ENCODE measurements around the gene STARD13.
"Not testable (repeated sequence)": the region's sequence is repeated elsewhere in the genome, so short reads cannot be mapped to it uniquely, and the experiment has no call there.

Gene STARD13

GRCh38 chr13:33169273-33169980 lies 116.1 kb downstream of the STARD13 start:
- no peak for DNase-seq

- no peak for DNase-seq
Observed at GRCh38 chr13:33168321-33168960, 117.1 kb downstream of the STARD13 start.

- no peak for DNase-seq
Observed at GRCh38 chr13:33167491-33167890, 118.1 kb downstream of the STARD13 start.

GRCh38 chr13:33165787-33166186 lies 119.8 kb downstream of the STARD13 start:
- DNase-seq = no peak

- DNase-seq = no peak
Observed at GRCh38 chr13:33164331-33164730, 121.2 kb downstream of the STARD13 start.

GRCh38 chr13:33162725-33163124 lies 122.8 kb downstream of the STARD13 start:
- not testable (repeated sequence) for DNase-seq

GRCh38 chr13:33158816-33159215 lies 126.7 kb downstream of the STARD13 start:
- DNase-seq = no peak

GRCh38 chr13:33158271-33158670 lies 127.3 kb downstream of the STARD13 start:
- no peak for DNase-seq

GRCh38 chr13:33154911-33155310 lies 130.6 kb downstream of the STARD13 start:
- DNase-seq = no peak

- DNase-seq = no peak
Observed at GRCh38 chr13:33153421-33154404, 131.8 kb downstream of the STARD13 start.

GRCh38 chr13:33152389-33152788 lies 133.2 kb downstream of the STARD13 start:
- DNase-seq = no peak

GRCh38 chr13:33150662-33151061 lies 134.9 kb downstream of the STARD13 start:
- no peak for DNase-seq

- DNase-seq = no peak
Observed at GRCh38 chr13:33150126-33150525, 135.4 kb downstream of the STARD13 start.

GRCh38 chr13:33147832-33148231 lies 137.7 kb downstream of the STARD13 start:
- DNase-seq = no peak

GRCh38 chr13:33146843-33147611 lies 138.5 kb downstream of the STARD13 start:
- no peak for DNase-seq

GRCh38 chr13:33145667-33146066 lies 139.9 kb downstream of the STARD13 start:
- no peak for DNase-seq

- no peak for DNase-seq
Observed at GRCh38 chr13:33144358-33144784, 141.2 kb downstream of the STARD13 start.

- no peak for DNase-seq
Observed at GRCh38 chr13:33139780-33140535, 145.6 kb downstream of the STARD13 start.

- no peak for DNase-seq
Observed at GRCh38 chr13:33139184-33139583, 146.4 kb downstream of the STARD13 start.

GRCh38 chr13:33138441-33138840 lies 147.1 kb downstream of the STARD13 start:
- DNase-seq = no peak

GRCh38 chr13:33137721-33138120 lies 147.8 kb downstream of the STARD13 start:
- DNase-seq = no peak

GRCh38 chr13:33135097-33135496 lies 150.5 kb downstream of the STARD13 start:
- no peak for DNase-seq
